ENCODE measurements around the gene DNMT3L.
"Not testable (repeated sequence)": the region's sequence is repeated elsewhere in the genome, so short reads cannot be mapped to it uniquely, and the experiment has no call there.

The DNMT3L gene

GRCh38 chr21:44255511-44255981, 6.2 kb downstream of the DNMT3L start:
- TF ChIP-seq REST (IDR thresholded peaks at IDR 0.05; ENCODE audit: insufficient read depth in 1 of 2, low read depth in 2 of 2, low read length in 2 of 2) (no peak), TAF1 (IDR thresholded peaks at IDR 0.05; ENCODE audit: borderline replicate concordance, insufficient read depth, low read length) (no peak), FOXP2 (optimal IDR thresholded peaks at IDR 0.05; ENCODE audit: borderline replicate concordance, extremely low read depth, extremely low read length, insufficient read depth) (no peak), SIN3A (IDR thresholded peaks at IDR 0.05; ENCODE audit: borderline replicate concordance, insufficient read depth, low read length) (no peak), POLR2AphosphoS5 (IDR thresholded peaks at IDR 0.05; ENCODE audit: low read depth, low read length) (no peak)

- TF ChIP-seq FOXP2 (optimal IDR thresholded peaks at IDR 0.05; ENCODE audit: borderline replicate concordance, extremely low read depth, extremely low read length, insufficient read depth): no peak
- TF ChIP-seq REST (IDR thresholded peaks at IDR 0.05; ENCODE audit: insufficient read depth in 1 of 2, low read depth in 2 of 2, low read length in 2 of 2): no peak
- no peak for TF ChIP-seq POLR2AphosphoS5 (IDR thresholded peaks at IDR 0.05; ENCODE audit: low read depth, low read length)
- no peak for TF ChIP-seq TAF1 (IDR thresholded peaks at IDR 0.05; ENCODE audit: borderline replicate concordance, insufficient read depth, low read length)
- no peak for TF ChIP-seq SIN3A (IDR thresholded peaks at IDR 0.05; ENCODE audit: borderline replicate concordance, insufficient read depth, low read length)
Measured at GRCh38 chr21:44253832-44254710, 7.6 kb downstream of the DNMT3L start.

- TF ChIP-seq POLR2AphosphoS5 (IDR thresholded peaks at IDR 0.05; ENCODE audit: low read depth, low read length); REST (IDR thresholded peaks at IDR 0.05; ENCODE audit: insufficient read depth in 1 of 2, low read depth in 2 of 2, low read length in 2 of 2); TAF1 (IDR thresholded peaks at IDR 0.05; ENCODE audit: borderline replicate concordance, insufficient read depth, low read length): not testable (repeated sequence)
Measured at GRCh38 chr21:44240842-44241241, 20.9 kb downstream of the DNMT3L start, which contains the start of gene ICOSLG. ICOSLG (minus strand) TSS chr21:44240943; CDS start chr21:44240817, 126 bp downstream.

DNA sequence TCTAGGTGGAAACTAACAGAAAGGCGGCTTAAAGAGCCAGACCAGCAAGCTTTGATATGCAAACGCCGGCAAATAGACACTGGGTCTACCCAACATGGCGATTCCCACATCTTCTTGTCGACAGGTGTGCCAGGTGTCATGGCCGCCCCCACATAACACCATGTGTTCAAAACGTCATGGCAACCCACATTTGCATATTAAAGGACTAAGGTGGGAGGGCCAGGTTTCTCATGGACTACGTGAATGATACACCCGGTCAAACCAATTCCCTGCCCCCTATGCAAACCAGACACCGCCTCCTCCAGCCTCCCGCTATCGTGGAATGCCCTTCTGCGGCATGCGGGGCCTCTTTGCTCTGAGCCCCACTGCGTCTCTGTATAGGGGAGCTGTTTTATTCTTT, 62.2 kb downstream of the DNMT3L start:
- TF ChIP-seq TAF1 (IDR thresholded peaks at IDR 0.05; ENCODE audit: borderline replicate concordance, insufficient read depth, low read length) (no peak), SIN3A (IDR thresholded peaks at IDR 0.05; ENCODE audit: borderline replicate concordance, insufficient read depth, low read length) (no peak), REST (IDR thresholded peaks at IDR 0.05; ENCODE audit: insufficient read depth in 1 of 2, low read depth in 2 of 2, low read length in 2 of 2) (no peak), POLR2AphosphoS5 (IDR thresholded peaks at IDR 0.05; ENCODE audit: low read depth, low read length) (no peak), FOXP2 (optimal IDR thresholded peaks at IDR 0.05; ENCODE audit: borderline replicate concordance, extremely low read depth, extremely low read length, insufficient read depth) (no peak)

Measured in PFSK-1 (cell line).